ENCODE data around the gene NMU.

NMU gene

GRCh38 chr4:55549888-55550287 is 86.2 kb downstream of the NMU start (continued):
- peak; percentile 51; the same call in 1 of the 2 replicates for TF ChIP-seq HIC1 (tag by site-specific recombination; IDR thresholded peaks at IDR 0.05)
- no peak for TF ChIP-seq ZNF48 (tag by site-specific recombination; IDR thresholded peaks at IDR 0.05)
- TF ChIP-seq, protein P1, sequence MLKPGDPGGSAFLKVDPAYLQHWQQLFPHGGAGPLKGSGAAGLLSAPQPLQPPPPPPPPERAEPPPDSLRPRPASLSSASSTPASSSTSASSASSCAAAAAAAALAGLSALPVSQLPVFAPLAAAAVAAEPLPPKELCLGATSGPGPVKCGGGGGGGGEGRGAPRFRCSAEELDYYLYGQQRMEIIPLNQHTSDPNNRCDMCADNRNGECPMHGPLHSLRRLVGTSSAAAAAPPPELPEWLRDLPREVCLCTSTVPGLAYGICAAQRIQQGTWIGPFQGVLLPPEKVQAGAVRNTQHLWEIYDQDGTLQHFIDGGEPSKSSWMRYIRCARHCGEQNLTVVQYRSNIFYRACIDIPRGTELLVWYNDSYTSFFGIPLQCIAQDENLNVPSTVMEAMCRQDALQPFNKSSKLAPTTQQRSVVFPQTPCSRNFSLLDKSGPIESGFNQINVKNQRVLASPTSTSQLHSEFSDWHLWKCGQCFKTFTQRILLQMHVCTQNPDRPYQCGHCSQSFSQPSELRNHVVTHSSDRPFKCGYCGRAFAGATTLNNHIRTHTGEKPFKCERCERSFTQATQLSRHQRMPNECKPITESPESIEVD (tag by site-specific recombination; IDR thresholded peaks at IDR 0.05), result peak; percentile 92
- no peak for TF ChIP-seq KLF1 (tag by site-specific recombination; IDR thresholded peaks at IDR 0.05)
- TF ChIP-seq, protein P2, sequence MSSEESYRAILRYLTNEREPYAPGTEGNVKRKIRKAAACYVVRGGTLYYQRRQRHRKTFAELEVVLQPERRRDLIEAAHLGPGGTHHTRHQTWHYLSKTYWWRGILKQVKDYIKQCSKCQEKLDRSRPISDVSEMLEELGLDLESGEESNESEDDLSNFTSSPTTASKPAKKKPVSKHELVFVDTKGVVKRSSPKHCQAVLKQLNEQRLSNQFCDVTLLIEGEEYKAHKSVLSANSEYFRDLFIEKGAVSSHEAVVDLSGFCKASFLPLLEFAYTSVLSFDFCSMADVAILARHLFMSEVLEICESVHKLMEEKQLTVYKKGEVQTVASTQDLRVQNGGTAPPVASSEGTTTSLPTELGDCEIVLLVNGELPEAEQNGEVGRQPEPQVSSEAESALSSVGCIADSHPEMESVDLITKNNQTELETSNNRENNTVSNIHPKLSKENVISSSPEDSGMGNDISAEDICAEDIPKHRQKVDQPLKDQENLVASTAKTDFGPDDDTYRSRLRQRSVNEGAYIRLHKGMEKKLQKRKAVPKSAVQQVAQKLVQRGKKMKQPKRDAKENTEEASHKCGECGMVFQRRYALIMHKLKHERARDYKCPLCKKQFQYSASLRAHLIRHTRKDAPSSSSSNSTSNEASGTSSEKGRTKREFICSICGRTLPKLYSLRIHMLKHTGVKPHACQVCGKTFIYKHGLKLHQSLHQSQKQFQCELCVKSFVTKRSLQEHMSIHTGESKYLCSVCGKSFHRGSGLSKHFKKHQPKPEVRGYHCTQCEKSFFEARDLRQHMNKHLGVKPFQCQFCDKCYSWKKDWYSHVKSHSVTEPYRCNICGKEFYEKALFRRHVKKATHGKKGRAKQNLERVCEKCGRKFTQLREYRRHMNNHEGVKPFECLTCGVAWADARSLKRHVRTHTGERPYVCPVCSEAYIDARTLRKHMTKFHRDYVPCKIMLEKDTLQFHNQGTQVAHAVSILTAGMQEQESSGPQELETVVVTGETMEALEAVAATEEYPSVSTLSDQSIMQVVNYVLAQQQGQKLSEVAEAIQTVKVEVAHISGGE (tag by site-specific recombination; conservative IDR thresholded peaks at IDR 0.05; ENCODE audit: low read depth), result no peak
- peak; percentile 75 for TF ChIP-seq ZNF843 (tag by site-specific recombination; IDR thresholded peaks at IDR 0.05)
- TF ChIP-seq, protein P3, sequence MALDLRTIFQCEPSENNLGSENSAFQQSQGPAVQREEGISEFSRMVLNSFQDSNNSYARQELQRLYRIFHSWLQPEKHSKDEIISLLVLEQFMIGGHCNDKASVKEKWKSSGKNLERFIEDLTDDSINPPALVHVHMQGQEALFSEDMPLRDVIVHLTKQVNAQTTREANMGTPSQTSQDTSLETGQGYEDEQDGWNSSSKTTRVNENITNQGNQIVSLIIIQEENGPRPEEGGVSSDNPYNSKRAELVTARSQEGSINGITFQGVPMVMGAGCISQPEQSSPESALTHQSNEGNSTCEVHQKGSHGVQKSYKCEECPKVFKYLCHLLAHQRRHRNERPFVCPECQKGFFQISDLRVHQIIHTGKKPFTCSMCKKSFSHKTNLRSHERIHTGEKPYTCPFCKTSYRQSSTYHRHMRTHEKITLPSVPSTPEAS (tag by site-specific recombination; IDR thresholded peaks at IDR 0.05), result no peak
- TF ChIP-seq ZNF776 (tag by site-specific recombination; IDR thresholded peaks at IDR 0.05; ENCODE audit: borderline replicate concordance), result no peak
- TF ChIP-seq WT1 (tag by site-specific recombination; IDR thresholded peaks at IDR 0.05), result no peak
- TF ChIP-seq OVOL3 (tag by site-specific recombination; IDR thresholded peaks at IDR 0.05), result no peak
- TF ChIP-seq OSR2 (tag by site-specific recombination; IDR thresholded peaks at IDR 0.05), result peak; percentile 54; the same call in 1 of the 2 replicates
- no peak for TF ChIP-seq ZNF544 (tag by site-specific recombination; IDR thresholded peaks at IDR 0.05)
- TF ChIP-seq BCL6B (tag by site-specific recombination; IDR thresholded peaks at IDR 0.05), result no peak
- no peak for TF ChIP-seq ZNF654 (tag by site-specific recombination; IDR thresholded peaks at IDR 0.05; ENCODE audit: low read depth)
- TF ChIP-seq ZNF768 (tag by site-specific recombination; IDR thresholded peaks at IDR 0.05), result no peak
- no peak for TF ChIP-seq REPIN1 (tag by site-specific recombination; IDR thresholded peaks at IDR 0.05; ENCODE audit: low read depth)
- no peak for TF ChIP-seq ZNF747 (tag by site-specific recombination; IDR thresholded peaks at IDR 0.05)
- TF ChIP-seq ZNF24 (tag by site-specific recombination; IDR thresholded peaks at IDR 0.05), result no peak
- no peak for TF ChIP-seq ZBTB20 (tag by site-specific recombination; IDR thresholded peaks at IDR 0.05)
- TF ChIP-seq KLF16 (tag by site-specific recombination; IDR thresholded peaks at IDR 0.05), result no peak
- TF ChIP-seq ZFP37 (tag by site-specific recombination; IDR thresholded peaks at IDR 0.05), result no peak
- no peak for TF ChIP-seq ZNF426 (tag by site-specific recombination; IDR thresholded peaks at IDR 0.05)
- TF ChIP-seq ZNF350 (tag by site-specific recombination; IDR thresholded peaks at IDR 0.05), result no peak
- TF ChIP-seq ZNF341 (tag by site-specific recombination; IDR thresholded peaks at IDR 0.05; ENCODE audit: low read depth), result no peak
- no peak for TF ChIP-seq ZNF416 (tag by site-specific recombination; IDR thresholded peaks at IDR 0.05)
- no peak for TF ChIP-seq MZF1 (tag by site-specific recombination; IDR thresholded peaks at IDR 0.05; ENCODE audit: borderline replicate concordance)
- TF ChIP-seq, protein P4, sequence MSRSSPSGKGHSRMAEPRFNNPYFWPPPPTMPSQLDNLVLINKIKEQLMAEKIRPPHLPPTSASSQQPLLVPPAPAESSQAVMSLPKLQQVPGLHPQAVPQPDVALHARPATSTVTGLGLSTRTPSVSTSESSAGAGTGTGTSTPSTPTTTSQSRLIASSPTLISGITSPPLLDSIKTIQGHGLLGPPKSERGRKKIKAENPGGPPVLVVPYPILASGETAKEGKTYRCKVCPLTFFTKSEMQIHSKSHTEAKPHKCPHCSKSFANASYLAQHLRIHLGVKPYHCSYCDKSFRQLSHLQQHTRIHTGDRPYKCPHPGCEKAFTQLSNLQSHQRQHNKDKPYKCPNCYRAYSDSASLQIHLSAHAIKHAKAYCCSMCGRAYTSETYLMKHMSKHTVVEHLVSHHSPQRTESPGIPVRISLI (tag by site-specific recombination; IDR thresholded peaks at IDR 0.05), result no peak
- no peak for TF ChIP-seq HOXC10 (CRISPR knock-in tag; IDR thresholded peaks at IDR 0.05)
- TF ChIP-seq ZNF248 (tag by site-specific recombination; IDR thresholded peaks at IDR 0.05), result no peak
- no peak for TF ChIP-seq ZNF449 (tag by site-specific recombination; IDR thresholded peaks at IDR 0.05)
